NCI-H2171 (cell line): ENCODE results near the gene F2.
"Not testable (repeated sequence)": the region's sequence is repeated elsewhere in the genome, so short reads cannot be mapped to it uniquely, and the experiment has no call there.

Experiments used
- DNase-seq: peaks from one replicate; lab custom pipeline; 2025; lab: John Stamatoyannopoulos, UW

Gene F2

GRCh38 chr11:46719048-46719542, at the start of gene F2:
Gene F2 (plus strand): TSS chr11:46719213. CDS start chr11:46719236, 23 bp downstream.
- no peak for DNase-seq

- DNase-seq = no peak
Measured at GRCh38 chr11:46669711-46670139, 49.3 kb upstream of the F2 start.

- DNase-seq = not testable (repeated sequence)
Measured at GRCh38 chr11:46670521-46670920, 48.5 kb upstream of the F2 start.

GRCh38 chr11:46671958-46672315, 47.1 kb upstream of the F2 start:
- no peak for DNase-seq

- peak; percentile 39 for DNase-seq
Measured at GRCh38 chr11:46672381-46672839, 46.6 kb upstream of the F2 start.

GRCh38 chr11:46673713-46674462, 45.1 kb upstream of the F2 start:
- DNase-seq = no peak

GRCh38 chr11:46674463-46675287, 44.3 kb upstream of the F2 start:
- no peak for DNase-seq

- no peak for DNase-seq
Measured at GRCh38 chr11:46675288-46675851, 43.6 kb upstream of the F2 start.

- no peak for DNase-seq
Measured at GRCh38 chr11:46675949-46676348, 43.1 kb upstream of the F2 start.

- no peak for DNase-seq
Measured at GRCh38 chr11:46676436-46677158, 42.4 kb upstream of the F2 start.

GRCh38 chr11:46677169-46677568, 41.8 kb upstream of the F2 start:
- no peak for DNase-seq

GRCh38 chr11:46677991-46678740, 40.8 kb upstream of the F2 start:
- DNase-seq = no peak

GRCh38 chr11:46678741-46679130, 40.3 kb upstream of the F2 start:
- no peak for DNase-seq

GRCh38 chr11:46679241-46680163, 39.5 kb upstream of the F2 start:
- no peak for DNase-seq

GRCh38 chr11:46680164-46680760, 38.8 kb upstream of the F2 start:
- DNase-seq = no peak

GRCh38 chr11:46680815-46681214, 38.2 kb upstream of the F2 start:
- DNase-seq = no peak

GRCh38 chr11:46681814-46682213, 37.2 kb upstream of the F2 start:
- DNase-seq = no peak

GRCh38 chr11:46682773-46683752, 36.0 kb upstream of the F2 start:
- DNase-seq = no peak

GRCh38 chr11:46684367-46684766, 34.6 kb upstream of the F2 start:
- no peak for DNase-seq
